K562 (cell line): ENCODE measurements around the gene HEPHL1. TPM values are rescaled to one million over a fixed set of nuclear protein-coding genes. Genes with fewer than 3 reads are reported as not detected.

Experiments
- ATAC-seq: fragments of 200-7000 bp; cut with Tn5 transposase; 3 replicates; pipeline ENCODE4 v1.9.1; 2020; ENCODE audit warnings: moderate library complexity
- BruUV-seq: library from RNA; stranded (reverse); fragments of 400-500 nt; replicated peaks from 2 replicates; lab custom pipeline; 2021; lab: Mats Ljungman, UMichigan
- CTCF ChIA-PET: fragments of 300-600 bp; formaldehyde crosslinking; extraction: SDS; loops from one replicate; lab custom pipeline; 2021; ENCODE audit warnings: low intra/inter-chr PET ratio; lab: Yijun Ruan, JAX
- POLR2A ChIA-PET: fragments of 300-600, 350-650 bp; sonication (Branson Sonifier 250); formaldehyde crosslinking; extraction: SDS; loops from one replicate; lab custom pipeline; 2021; ENCODE audit warnings: antibody characterized with exemption, inconsistent platforms; lab: Yijun Ruan, JAX
- DNase-seq, 4 experiments: peaks; one replicate each; pipeline versions ENCODE4 v3.0.0 to v3.0.0-alpha.2; 2011 to 2018; ENCODE audit warnings: low spot score in 3 of 4, mixed read lengths in 3 of 4; ENCODE audit errors: extremely low read depth in 1 of 4
- FAIRE-seq: peaks from 2 replicates; lab custom pipeline; 2011; peaks lifted over from hg19 to GRCh38; lab: Jason Lieb, UNC
- H2AFZ ChIP-seq: 2 replicates; pipeline ENCODE4 v1.6.0; 2011; ENCODE audit warnings: low read depth, low read length, control low read depth, inconsistent platforms
- H3K27ac ChIP-seq: fragments of 200-600 bp; 3 replicates; pipeline ENCODE4 v1.8.0; 2011; ENCODE audit warnings: low read depth, mild to moderate bottlenecking, control low read depth, inconsistent platforms, low read length, moderate library complexity, mixed read lengths; ENCODE audit errors: extremely low read depth
- H3K27me3 ChIP-seq, 2 experiments: fragments of 300-600 bp in 1 of 2; 2 replicates in 1 of 2; 3 replicates in 1 of 2; pipeline versions ENCODE4 v1.6.0 to v1.8.0; 2011; ENCODE audit warnings: inconsistent platforms in 2 of 2, low read length in 2 of 2, mild to moderate bottlenecking in 1 of 2, mixed read lengths in 1 of 2, moderate library complexity in 1 of 2; ENCODE audit not compliant: control insufficient read depth in 2 of 2, insufficient read depth in 2 of 2
- H3K36me3 ChIP-seq: fragments of 300-600 bp; 3 replicates; pipeline ENCODE4 v1.8.0; 2011; ENCODE audit warnings: mild to moderate bottlenecking, low read length, inconsistent platforms; ENCODE audit not compliant: control insufficient read depth, insufficient read depth
- H3K4me1 ChIP-seq, 2 experiments: fragments of 200-600 bp in 1 of 2; replicated peaks in 1 of 2; 2 replicates in 1 of 2; 3 replicates in 1 of 2; pipeline versions ENCODE4 v1.5.1 to v1.8.0; 2011; ENCODE audit warnings: inconsistent platforms in 2 of 2, low read length in 2 of 2, mild to moderate bottlenecking in 1 of 2, mixed read lengths in 1 of 2, moderate library complexity in 1 of 2; ENCODE audit not compliant: control insufficient read depth in 2 of 2, insufficient read depth in 2 of 2
- H3K4me2 ChIP-seq: 2 replicates; pipeline ENCODE4 v1.6.1; 2011; ENCODE audit warnings: low read length, control low read depth, inconsistent platforms, mixed read lengths; ENCODE audit not compliant: insufficient read depth
- H3K4me3 ChIP-seq: fragments of 200-600 bp; sonication (generic), shearing (Covaris generic); 2 replicates; pipeline ENCODE4 v1.5.1; 2016; ENCODE audit warnings: control low read depth, inconsistent platforms
- H3K79me2 ChIP-seq: fragments of 200-600 bp; 3 replicates; pipeline ENCODE4 v1.8.0; 2011; ENCODE audit warnings: low read length, inconsistent platforms; ENCODE audit not compliant: control insufficient read depth, insufficient read depth
- H3K9ac ChIP-seq, 2 experiments: 2 replicates each; pipeline versions ENCODE4 v1.6.0 to v1.6.1; 2011; ENCODE audit warnings: low read depth in 2 of 2, low read length in 2 of 2, control low read depth in 1 of 2, inconsistent platforms in 1 of 2, mild to moderate bottlenecking in 1 of 2, mixed read lengths in 1 of 2; ENCODE audit not compliant: insufficient read depth in 1 of 2
- H3K9me1 ChIP-seq: one replicate; pipeline ENCODE4 v1.6.0; 2011; ENCODE audit warnings: inconsistent platforms, mild to moderate bottlenecking, low read length, moderate library complexity; ENCODE audit not compliant: control insufficient read depth, insufficient read depth
- H3K9me3 ChIP-seq: replicated peaks from 2 replicates; pipeline ENCODE4 v1.5.1; 2011; ENCODE audit warnings: low read depth, low read length, inconsistent platforms; ENCODE audit not compliant: control insufficient read depth, insufficient read depth
- H4K20me1 ChIP-seq: replicated peaks from 2 replicates; pipeline ENCODE4 v1.6.1; 2011; ENCODE audit warnings: low read length, inconsistent platforms, mixed read lengths; ENCODE audit not compliant: control insufficient read depth, insufficient read depth
- CBX3 ChIP-seq, 2 experiments: IDR thresholded peaks; 1 replicate in 1 of 2; 2 replicates in 1 of 2; pipeline ENCODE4 v1.6.1; 2012; ENCODE audit warnings: inconsistent platforms in 2 of 2, low read length in 2 of 2, borderline replicate concordance in 1 of 2, control low read depth in 1 of 2
- EZH2 ChIP-seq: IDR thresholded peaks from 2 replicates; pipeline ENCODE4 v1.6.1; 2012; ENCODE audit warnings: low read depth, mild to moderate bottlenecking, inconsistent platforms, low read length, borderline replicate concordance
- FOS ChIP-seq: IDR thresholded peaks from 3 replicates; pipeline ENCODE4 v1.6.1; 2011; ENCODE audit not compliant: insufficient read length; ENCODE audit errors: extremely low read depth
- MAFG ChIP-seq: fragments of 450-650 bp; conservative IDR thresholded peaks from 2 replicates; pipeline ENCODE4 v1.6.1; 2016; ENCODE audit warnings: missing genetic modification characterization, missing compliant biosample characterization
- NFYB ChIP-seq: IDR thresholded peaks from 2 replicates; pipeline ENCODE4 v1.6.1; 2011; ENCODE audit warnings: mild to moderate bottlenecking, moderate library complexity; ENCODE audit not compliant: insufficient read length; ENCODE audit errors: extremely low read depth
- ZNF780A ChIP-seq: fragments of 250-450 bp; sonication (Bioruptor Pico); IDR thresholded peaks from 2 replicates; pipeline ENCODE4 v1.5.0; 2021; ENCODE audit warnings: mild to moderate bottlenecking
- whole genome bisulfite sequencing: fragments of 100-300 bp; shearing (Covaris generic); methylation state at CpG from one replicate; pipeline ENCODE4 v1.1.6; 2016; ENCODE audit warnings: low coverage, mixed read lengths; ENCODE audit not compliant: insufficient coverage; ENCODE audit errors: missing lambda C conversion rate; 5-methylcytosine and 5-hydroxymethylcytosine counted together
- in situ Hi-C: fragments of 300-500 bp; cut with MboI; formaldehyde crosslinking; loops from 4 replicates; pipeline ENCODE4 v1.15.0; 2018; ENCODE audit warnings: inconsistent platforms, mixed read lengths
- intact Hi-C: fragments of 100-400 bp; cut with micrococcal nuclease; formaldehyde crosslinking; loops from 2 replicates; pipeline ENCODE4 v1.14.2; 2022
- polyA plus RNA-seq, 8 experiments: library from polyadenylated mRNA; depleted of rRNA in 4 of 8; stranded (reverse) in 5 of 8; unstranded in 3 of 8; fragments of >200 nt; fragmentation: Nextera tagmentation in 2 of 8; fragmentation: Illumina TruSeq in 1 of 8; extraction: Ambion mirVana in 2 of 8; extraction: Trizol in 1 of 8; gene quantifications; 2 replicates each; pipeline versions ENCODE4 v1.2.1 to v1.2.3, GENCODE V29; 2011 to 2014; ENCODE audit warnings: inconsistent platforms in 1 of 8, missing spikeins in 1 of 8
- total RNA-seq, 7 experiments: library from RNA; depleted of rRNA in 6 of 7; stranded (reverse); fragments of >200 nt in 6 of 7; fragmentation: Illumina TruSeq in 2 of 7; extraction: Trizol in 2 of 7; gene quantifications; 2 replicates each; pipeline versions ENCODE4 v1.2.1 to v1.2.3, GENCODE V29; 2011 to 2021; ENCODE audit warnings: low replicate concordance in 1 of 7
- TF ChIP-seq, protein P1 (sequence below): sonication (generic); formaldehyde crosslinking; IDR thresholded peaks from 2 replicates; pipeline ENCODE4 v1.8.0; 2022; ENCODE audit warnings: mild to moderate bottlenecking, missing genetic modification reagents

The HEPHL1 gene
- total and polyA plus RNA-seq, 9 of the 15 experiments (the other 6 are each of a cell fraction or from before 2014, with no cell fraction given) = 0.01 TPM; not detected in 8

DNA sequence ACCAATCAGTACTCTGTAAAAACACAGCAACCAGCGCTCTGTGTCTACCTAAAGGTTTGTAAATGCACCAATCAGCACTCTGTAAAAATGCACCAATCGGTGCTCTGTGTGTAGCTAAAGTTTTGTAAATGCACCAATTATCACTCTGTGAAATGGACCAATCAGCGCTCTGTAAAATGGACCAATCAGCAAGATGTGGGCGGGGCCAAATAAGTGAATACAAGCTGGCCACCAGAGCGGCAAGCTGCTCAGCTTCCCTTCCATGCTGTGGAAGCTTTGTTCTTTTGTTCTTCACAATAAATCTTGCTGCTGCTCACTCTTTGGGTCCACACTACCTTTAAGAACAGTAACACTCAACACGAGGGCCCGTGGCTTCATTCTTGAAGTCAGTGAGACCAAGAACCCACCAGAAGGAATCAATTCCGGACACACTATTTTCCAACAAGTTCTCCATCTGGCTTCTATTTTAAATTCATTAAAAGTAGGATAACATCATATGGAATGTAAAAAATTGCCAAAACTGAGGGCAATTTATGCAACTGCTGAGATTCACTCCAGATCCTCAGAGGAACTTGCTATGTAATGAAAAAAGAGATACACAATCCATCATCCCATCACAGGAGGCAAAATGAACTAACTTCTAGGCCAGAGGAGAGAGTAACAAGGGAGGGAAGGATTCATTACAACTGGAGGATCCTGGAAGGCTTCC is 104.4 kb downstream of the HEPHL1 start:
- in situ Hi-C loops = no loop called here
- POLR2A ChIA-PET = interaction anchor here (1.8 kb wide), 1 partner anchor 10 kb away, joined by 5 read pairs; no protein-coding TSS in a partner anchor
- DNase-seq = no peak

More for the DNA sequence above, 104.4 kb downstream of the HEPHL1 start:
- intact Hi-C loops = no loop called here
- TF ChIP-seq NFYB (peak; percentile 84), MAFG (tag) (0 out of 2 replicates have a peak, but pooled peaks have one; percentile 13), ZNF780A (CRISPR knock-in tag) (no peak), CBX3 (IDR thresholded peaks at IDR 0.05; ENCODE audit: borderline replicate concordance in 1 of 2, low read length in 2 of 2) (peak in 1 of 2 experiments; percentile 37; a peak in 1 of 3 replicates), EZH2 (no peak), FOS (peak; percentile 37)
- TF ChIP-seq, protein P1, sequence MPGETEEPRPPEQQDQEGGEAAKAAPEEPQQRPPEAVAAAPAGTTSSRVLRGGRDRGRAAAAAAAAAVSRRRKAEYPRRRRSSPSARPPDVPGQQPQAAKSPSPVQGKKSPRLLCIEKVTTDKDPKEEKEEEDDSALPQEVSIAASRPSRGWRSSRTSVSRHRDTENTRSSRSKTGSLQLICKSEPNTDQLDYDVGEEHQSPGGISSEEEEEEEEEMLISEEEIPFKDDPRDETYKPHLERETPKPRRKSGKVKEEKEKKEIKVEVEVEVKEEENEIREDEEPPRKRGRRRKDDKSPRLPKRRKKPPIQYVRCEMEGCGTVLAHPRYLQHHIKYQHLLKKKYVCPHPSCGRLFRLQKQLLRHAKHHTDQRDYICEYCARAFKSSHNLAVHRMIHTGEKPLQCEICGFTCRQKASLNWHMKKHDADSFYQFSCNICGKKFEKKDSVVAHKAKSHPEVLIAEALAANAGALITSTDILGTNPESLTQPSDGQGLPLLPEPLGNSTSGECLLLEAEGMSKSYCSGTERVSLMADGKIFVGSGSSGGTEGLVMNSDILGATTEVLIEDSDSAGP = no peak
- Histone ChIP-seq H3K4me1 (peaks cover 16 to 20% of the 10 kb centered on the region in 2 experiments), H4K20me1 (peaks cover 10% of the 10 kb centered on the region), H3K79me2 (peaks cover 16% of the 10 kb centered on the region), H3K27me3 (no peaks in the 10 kb centered on the region), H3K9me1 (no peaks in the 10 kb centered on the region), H2AFZ (no peak overlapping the region), H3K4me3 (no peak overlapping the region), H3K9ac (no peak overlapping the region), H3K36me3 (no peaks in the 10 kb centered on the region; the same call in 2 of the 3 replicates), H3K4me2 (no peak overlapping the region), H3K9me3 (peaks cover 4% of the 10 kb centered on the region; the same call in 1 of the 2 replicates), H3K27ac (no peak overlapping the region)
- FAIRE-seq (no peak), ATAC-seq (no peak)
- BruUV-seq = no TSS peak
- 67% methylated on average over 8 of the region's 8 CpGs for WGBS
- CTCF ChIA-PET = no interaction called here
